Liver (tissue), 9 donors: ENCODE measurements around the gene B9D1. TPM values are rescaled to one million over a fixed set of nuclear protein-coding genes. Genes with fewer than 3 reads are reported as not detected.

Source experiments
- DNase-seq: peaks from one replicate; pipeline ENCODE4 v3.0.0-alpha.2; 2017; ENCODE audit warnings: low spot score
- H3K27ac ChIP-seq, 2 donors: one replicate each; pipeline ENCODE4 v1.7.0; 2013; ENCODE audit warnings: inconsistent platforms in 2 of 2, low read length in 2 of 2, control low read depth in 1 of 2, low read depth in 1 of 2, mild to moderate bottlenecking in 1 of 2
- H3K27me3 ChIP-seq, 4 donors: one replicate each; pipeline versions ENCODE4 v1.6.1 to v1.7.0; 2013; ENCODE audit warnings: low read length in 3 of 4, inconsistent platforms in 1 of 4, mild to moderate bottlenecking in 1 of 4, moderate library complexity in 1 of 4; ENCODE audit not compliant: control insufficient read depth in 4 of 4, insufficient read depth in 4 of 4
- H3K36me3 ChIP-seq, 4 donors: one replicate each; pipeline versions ENCODE4 v1.6.1 to v1.7.0; 2013; ENCODE audit warnings: low read length in 3 of 4, mild to moderate bottlenecking in 3 of 4, low read depth in 1 of 4, moderate library complexity in 1 of 4; ENCODE audit not compliant: control insufficient read depth in 4 of 4, insufficient read depth in 3 of 4
- H3K4me1 ChIP-seq, 4 donors: one replicate each; pipeline versions ENCODE4 v1.6.1 to v1.7.0; 2013; ENCODE audit warnings: low read length in 3 of 4, mild to moderate bottlenecking in 3 of 4, moderate library complexity in 1 of 4; ENCODE audit not compliant: control insufficient read depth in 4 of 4, insufficient read depth in 4 of 4
- H3K4me3 ChIP-seq, 3 donors: one replicate each; pipeline versions ENCODE4 v1.6.1 to v1.7.0; 2013; ENCODE audit warnings: low read length in 3 of 3, control low read depth in 1 of 3, low read depth in 1 of 3, mild to moderate bottlenecking in 1 of 3
- H3K9ac ChIP-seq, 2 donors: one replicate each; pipeline ENCODE4 v1.7.0; 2013; ENCODE audit warnings: low read length in 2 of 2, mild to moderate bottlenecking in 2 of 2, moderate library complexity in 2 of 2, control low read depth in 1 of 2, low read depth in 1 of 2
- H3K9me3 ChIP-seq, 4 donors: one replicate each; pipeline versions ENCODE4 v1.6.1 to v1.7.0; 2013; ENCODE audit warnings: low read length in 3 of 4; ENCODE audit not compliant: control insufficient read depth in 4 of 4
- CTCF ChIP-seq: fragments of 150-350 bp; IDR thresholded peaks from 2 replicates; pipeline ENCODE4 v1.5.1; 2017; ENCODE audit warnings: improper control_type of control experiment, low read depth, low read length; ENCODE audit not compliant: missing input control
- EGR1 ChIP-seq, 2 donors: IDR thresholded peaks; 2 replicates each; pipeline ENCODE4 v1.6.1; 2016 to 2018; ENCODE audit warnings: antibody characterized with exemption in 2 of 2, low read depth in 2 of 2
- FOXA1 ChIP-seq: IDR thresholded peaks from 2 replicates; pipeline ENCODE4 v1.6.1; 2016; ENCODE audit warnings: antibody characterized with exemption
- FOXA2 ChIP-seq: IDR thresholded peaks from 2 replicates; pipeline ENCODE4 v1.6.1; 2016; ENCODE audit warnings: antibody characterized with exemption
- GABPA ChIP-seq, 2 donors: IDR thresholded peaks in 1 of 2; conservative IDR thresholded peaks in 1 of 2; 2 replicates each; pipeline ENCODE4 v1.6.1; 2016; ENCODE audit warnings: antibody characterized with exemption in 2 of 2, mild to moderate bottlenecking in 1 of 2, moderate library complexity in 1 of 2
- HNF4A ChIP-seq, 2 donors: conservative IDR thresholded peaks; 2 replicates each; pipeline ENCODE4 v1.6.1; 2016; ENCODE audit warnings: antibody characterized with exemption in 2 of 2, mild to moderate bottlenecking in 2 of 2
- HNF4G ChIP-seq: IDR thresholded peaks from 2 replicates; pipeline ENCODE4 v1.6.1; 2016; ENCODE audit warnings: antibody characterized with exemption
- JUND ChIP-seq, 2 donors: IDR thresholded peaks; 2 replicates each; pipeline ENCODE4 v1.6.1; 2016; ENCODE audit warnings: antibody characterized with exemption in 2 of 2
- NR2F2 ChIP-seq: IDR thresholded peaks from 2 replicates; pipeline ENCODE4 v1.6.1; 2016; ENCODE audit warnings: antibody characterized with exemption
- RAD21 ChIP-seq, 2 donors: IDR thresholded peaks; 2 replicates each; pipeline ENCODE4 v1.6.1; 2016; ENCODE audit warnings: antibody characterized with exemption in 2 of 2, mild to moderate bottlenecking in 2 of 2
- RXRA ChIP-seq, 2 donors: IDR thresholded peaks; 2 replicates each; pipeline ENCODE4 v1.6.1; 2017 to 2018; ENCODE audit warnings: antibody characterized with exemption in 2 of 2, mild to moderate bottlenecking in 1 of 2
- SP1 ChIP-seq: IDR thresholded peaks from 2 replicates; pipeline ENCODE4 v1.6.1; 2018; ENCODE audit warnings: antibody characterized with exemption, mild to moderate bottlenecking
- TAF1 ChIP-seq: conservative IDR thresholded peaks from 2 replicates; pipeline ENCODE4 v1.6.1; 2016; ENCODE audit warnings: antibody characterized with exemption, mild to moderate bottlenecking
- YY1 ChIP-seq: IDR thresholded peaks from 2 replicates; pipeline ENCODE4 v1.6.1; 2016; ENCODE audit warnings: antibody characterized with exemption, mild to moderate bottlenecking
- ZBTB33 ChIP-seq: IDR thresholded peaks from 2 replicates; pipeline ENCODE4 v1.6.1; 2016; ENCODE audit warnings: antibody characterized with exemption
- WGBS: extraction: QIAGEN DNeasy Blood & Tissue Kit; methylation state at CpG from one replicate; pipeline ENCODE4 v1.1.7; 2013; 5-methylcytosine and 5-hydroxymethylcytosine counted together
- polyA plus RNA-seq, 2 donors: library from polyadenylated mRNA; stranded (reverse) in 1 of 2; unstranded in 1 of 2; fragments of 200-250 nt in 1 of 2; fragments of >200 nt in 1 of 2; fragmentation: Nextera tagmentation in 1 of 2; extraction: Ambion mirVana in 1 of 2; gene quantifications; one replicate each; pipeline versions ENCODE4 v1.2.1 to v1.2.3, GENCODE V29; 2013 to 2015
- total RNA-seq, 2 donors: library from RNA; depleted of rRNA; stranded (reverse); fragments of >200 nt; gene quantifications; one replicate each; pipeline ENCODE4 v1.2.3, GENCODE V29; 2014
- TF ChIP-seq, protein P1 (sequence below): IDR thresholded peaks from 2 replicates; pipeline ENCODE4 v1.6.1; 2016; ENCODE audit warnings: antibody characterized with exemption
- TF ChIP-seq, protein P2 (sequence below): IDR thresholded peaks from 2 replicates; pipeline ENCODE4 v1.6.1; 2016; ENCODE audit warnings: antibody characterized with exemption
- TF ChIP-seq, protein P3 (sequence below): IDR thresholded peaks from 2 replicates; pipeline ENCODE4 v1.6.1; 2016; ENCODE audit warnings: antibody characterized with exemption, mild to moderate bottlenecking
- donor health status: healthy.
- donor health status: healthy.
- donor health status: healthy.
- donor health status: healthy.
- donor health status: healthy.

B9D1 gene
- total and polyA plus RNA-seq, 4 donors = 8.4 to 22.0 (median 10.8) TPM

DNA sequence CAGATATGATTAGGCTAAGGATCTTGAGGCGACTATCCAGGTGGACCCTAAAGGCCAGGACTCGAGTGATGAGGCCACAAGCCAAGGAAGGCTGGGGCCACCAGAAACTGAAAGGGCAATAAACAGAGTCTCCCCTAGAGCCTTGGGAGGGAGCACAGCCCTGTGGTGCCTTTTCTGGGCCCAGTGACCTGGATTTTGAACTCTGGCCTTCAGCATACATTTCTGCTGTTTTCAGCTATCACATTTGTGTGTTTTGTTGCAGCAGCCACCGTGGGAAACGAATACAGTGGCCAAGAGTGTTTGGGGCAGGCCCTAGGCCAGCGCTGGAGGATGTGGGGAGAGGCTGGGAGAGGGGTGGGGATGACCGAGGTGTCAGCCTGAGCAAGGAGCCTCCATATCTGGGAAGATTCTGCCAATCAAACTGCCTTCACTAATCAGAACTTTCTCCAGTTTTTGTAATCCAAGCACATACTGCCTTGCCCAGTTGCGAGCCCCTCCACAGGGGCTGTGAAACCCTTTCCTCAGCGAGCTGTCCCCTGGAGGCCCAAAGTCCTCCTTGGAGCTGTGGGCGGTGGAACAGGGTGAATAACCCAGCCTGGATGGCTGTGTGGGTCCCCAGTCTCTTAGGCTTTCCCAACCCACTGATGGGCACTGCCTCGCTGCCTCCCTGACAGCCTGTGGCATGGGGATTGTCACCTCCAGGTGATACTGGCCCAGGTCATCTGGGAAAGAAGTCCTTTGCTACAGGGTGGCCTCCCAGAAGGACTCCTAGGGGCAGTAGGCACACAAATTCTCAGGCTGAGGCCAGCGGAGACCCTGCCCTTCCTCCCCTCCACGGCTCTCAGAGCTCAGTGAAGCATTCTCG, 16.8 kb downstream of the B9D1 start:
- H3K36me3 ChIP-seq = no peaks in the 10 kb centered on the region
- H3K27me3 ChIP-seq = no peaks in the 10 kb centered on the region
- DNase-seq = no peak
- TF ChIP-seq FOXA2 (peak; percentile 51), ZBTB33 (peak; percentile 72), RAD21 (IDR thresholded peaks at IDR 0.05) (peak; percentile 24 to 54), TAF1 (no peak), HNF4G (no peak), NR2F2 (peak; percentile 65), GABPA (IDR thresholded peaks at IDR 0.05 in 1 of 2, conservative IDR thresholded peaks at IDR 0.05 in 1 of 2) (no peak), JUND (IDR thresholded peaks at IDR 0.05) (peak in 1 of 2 donors; percentile 58), RXRA (IDR thresholded peaks at IDR 0.05) (peak; percentile 96 to 97), HNF4A (conservative IDR thresholded peaks at IDR 0.05) (peak; percentile 86 to 97), YY1 (peak; percentile 63), SP1 (peak; percentile 97), EGR1 (IDR thresholded peaks at IDR 0.05; ENCODE audit: low read depth in 2 of 2) (no peak), CTCF (no peak), FOXA1 (peak; percentile 40)
- TF ChIP-seq, protein P1, sequence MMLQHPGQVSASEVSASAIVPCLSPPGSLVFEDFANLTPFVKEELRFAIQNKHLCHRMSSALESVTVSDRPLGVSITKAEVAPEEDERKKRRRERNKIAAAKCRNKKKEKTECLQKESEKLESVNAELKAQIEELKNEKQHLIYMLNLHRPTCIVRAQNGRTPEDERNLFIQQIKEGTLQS = peak; percentile 5
- TF ChIP-seq, protein P2, sequence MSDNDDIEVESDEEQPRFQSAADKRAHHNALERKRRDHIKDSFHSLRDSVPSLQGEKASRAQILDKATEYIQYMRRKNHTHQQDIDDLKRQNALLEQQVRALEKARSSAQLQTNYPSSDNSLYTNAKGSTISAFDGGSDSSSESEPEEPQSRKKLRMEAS = peak; percentile 69
- TF ChIP-seq, protein P3, sequence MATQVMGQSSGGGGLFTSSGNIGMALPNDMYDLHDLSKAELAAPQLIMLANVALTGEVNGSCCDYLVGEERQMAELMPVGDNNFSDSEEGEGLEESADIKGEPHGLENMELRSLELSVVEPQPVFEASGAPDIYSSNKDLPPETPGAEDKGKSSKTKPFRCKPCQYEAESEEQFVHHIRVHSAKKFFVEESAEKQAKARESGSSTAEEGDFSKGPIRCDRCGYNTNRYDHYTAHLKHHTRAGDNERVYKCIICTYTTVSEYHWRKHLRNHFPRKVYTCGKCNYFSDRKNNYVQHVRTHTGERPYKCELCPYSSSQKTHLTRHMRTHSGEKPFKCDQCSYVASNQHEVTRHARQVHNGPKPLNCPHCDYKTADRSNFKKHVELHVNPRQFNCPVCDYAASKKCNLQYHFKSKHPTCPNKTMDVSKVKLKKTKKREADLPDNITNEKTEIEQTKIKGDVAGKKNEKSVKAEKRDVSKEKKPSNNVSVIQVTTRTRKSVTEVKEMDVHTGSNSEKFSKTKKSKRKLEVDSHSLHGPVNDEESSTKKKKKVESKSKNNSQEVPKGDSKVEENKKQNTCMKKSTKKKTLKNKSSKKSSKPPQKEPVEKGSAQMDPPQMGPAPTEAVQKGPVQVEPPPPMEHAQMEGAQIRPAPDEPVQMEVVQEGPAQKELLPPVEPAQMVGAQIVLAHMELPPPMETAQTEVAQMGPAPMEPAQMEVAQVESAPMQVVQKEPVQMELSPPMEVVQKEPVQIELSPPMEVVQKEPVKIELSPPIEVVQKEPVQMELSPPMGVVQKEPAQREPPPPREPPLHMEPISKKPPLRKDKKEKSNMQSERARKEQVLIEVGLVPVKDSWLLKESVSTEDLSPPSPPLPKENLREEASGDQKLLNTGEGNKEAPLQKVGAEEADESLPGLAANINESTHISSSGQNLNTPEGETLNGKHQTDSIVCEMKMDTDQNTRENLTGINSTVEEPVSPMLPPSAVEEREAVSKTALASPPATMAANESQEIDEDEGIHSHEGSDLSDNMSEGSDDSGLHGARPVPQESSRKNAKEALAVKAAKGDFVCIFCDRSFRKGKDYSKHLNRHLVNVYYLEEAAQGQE = no peak
- H3K4me3 ChIP-seq = no peak overlapping the region
- H3K27ac ChIP-seq = peak overlapping the region; percentile 44 to 68
- H3K9me3 ChIP-seq = no peaks in the 10 kb centered on the region
- WGBS = 53% methylated on average over 13 of the region's 13 CpGs
- H3K4me1 ChIP-seq = peaks cover 31 to 71% (median 52%) of the 10 kb centered on the region in 4 donors
- H3K9ac ChIP-seq = peak overlapping the region in 1 of 2 donors; percentile 66
